M059J (cell line): ENCODE measurements around the gene ICA1L. TPM values are rescaled to one million over a fixed set of nuclear protein-coding genes. Genes with fewer than 3 reads are reported as not detected.
"Not testable (repeated sequence)": the region's sequence is repeated elsewhere in the genome, so short reads cannot be mapped to it uniquely, and the experiment has no call there.

Experiments used
- DNase-seq: peaks from one replicate; pipeline ENCODE4 v3.0.0-alpha.2; 2012; ENCODE audit warnings: low read depth
- total RNA-seq: library from RNA; depleted of rRNA; stranded (reverse); fragments of >200 nt; shearing (Covaris generic); gene quantifications from 2 replicates; pipeline ENCODE4 v1.2.3, GENCODE V29; 2014; rRNA removed

ICA1L gene
- 0.69 and 1.1 TPM in 2 replicates for total RNA-seq

DNA sequence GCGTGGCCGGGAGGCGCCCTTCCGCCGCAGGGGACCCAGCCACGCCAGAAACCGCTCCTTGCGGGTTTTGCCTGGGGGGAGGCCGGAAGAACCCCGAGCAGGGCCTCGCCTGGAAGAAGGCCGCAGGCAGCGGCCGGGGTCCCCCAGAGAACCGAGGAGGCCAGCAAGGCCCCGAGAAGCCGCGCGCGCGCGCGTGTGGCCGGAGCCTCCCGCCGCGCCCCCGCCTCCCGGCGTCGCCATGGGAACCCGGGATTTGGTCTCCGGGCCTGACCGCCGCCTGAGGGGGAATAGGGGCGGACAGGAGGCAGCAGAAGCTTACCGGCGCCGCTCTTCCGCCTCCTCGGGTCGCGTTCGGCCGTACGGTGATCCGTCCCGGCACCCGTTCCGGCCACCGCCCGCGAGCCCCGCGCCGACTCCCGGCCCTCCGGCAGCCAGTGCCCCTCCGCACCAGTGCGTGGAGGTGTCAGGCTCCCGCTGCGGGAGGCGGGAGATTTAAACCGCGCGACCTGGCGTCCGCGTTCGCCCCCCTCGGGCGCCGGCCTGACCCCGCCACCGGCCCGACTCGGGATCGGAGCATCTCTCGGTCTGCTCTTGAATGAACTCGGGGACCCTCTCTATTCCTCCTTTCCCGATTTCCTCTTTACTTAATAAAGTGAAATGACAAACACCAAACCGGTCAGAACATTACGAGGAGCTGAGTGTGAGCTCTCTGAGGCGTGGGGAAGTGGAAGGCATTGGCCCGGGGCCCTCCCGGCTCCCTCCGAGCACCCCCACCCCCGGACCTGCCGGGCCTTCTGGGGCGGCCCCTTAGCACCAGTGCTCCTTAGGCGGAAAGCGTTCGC lies at the start of gene ICA1L:
TSS of gene ICA1L (minus strand) at position 467 of the 842 bp plus-strand sequence. CDS start 42,757 bp downstream, outside the sequence.
- peak; percentile 75 for DNase-seq

DNA sequence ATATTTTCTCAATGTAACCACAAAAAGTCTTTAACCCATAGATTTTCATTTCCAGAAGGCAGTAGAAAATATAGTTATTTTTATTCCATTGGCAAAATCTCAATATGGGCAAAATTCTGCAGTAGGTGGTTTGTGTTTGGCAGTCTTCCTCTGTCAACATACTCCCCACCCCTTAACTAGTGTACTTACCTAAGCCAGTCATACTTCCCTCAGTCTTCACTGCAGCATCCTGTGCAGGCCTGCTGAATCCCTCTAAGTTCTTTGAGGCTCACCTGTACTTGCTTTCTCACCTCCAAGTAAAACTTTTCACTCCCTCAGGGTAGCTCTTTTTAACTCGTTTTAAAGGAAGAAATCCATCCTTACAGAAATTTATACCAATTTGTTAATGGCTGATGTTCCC lies 47.3 kb upstream of the ICA1L start:
- no peak for DNase-seq

DNA sequence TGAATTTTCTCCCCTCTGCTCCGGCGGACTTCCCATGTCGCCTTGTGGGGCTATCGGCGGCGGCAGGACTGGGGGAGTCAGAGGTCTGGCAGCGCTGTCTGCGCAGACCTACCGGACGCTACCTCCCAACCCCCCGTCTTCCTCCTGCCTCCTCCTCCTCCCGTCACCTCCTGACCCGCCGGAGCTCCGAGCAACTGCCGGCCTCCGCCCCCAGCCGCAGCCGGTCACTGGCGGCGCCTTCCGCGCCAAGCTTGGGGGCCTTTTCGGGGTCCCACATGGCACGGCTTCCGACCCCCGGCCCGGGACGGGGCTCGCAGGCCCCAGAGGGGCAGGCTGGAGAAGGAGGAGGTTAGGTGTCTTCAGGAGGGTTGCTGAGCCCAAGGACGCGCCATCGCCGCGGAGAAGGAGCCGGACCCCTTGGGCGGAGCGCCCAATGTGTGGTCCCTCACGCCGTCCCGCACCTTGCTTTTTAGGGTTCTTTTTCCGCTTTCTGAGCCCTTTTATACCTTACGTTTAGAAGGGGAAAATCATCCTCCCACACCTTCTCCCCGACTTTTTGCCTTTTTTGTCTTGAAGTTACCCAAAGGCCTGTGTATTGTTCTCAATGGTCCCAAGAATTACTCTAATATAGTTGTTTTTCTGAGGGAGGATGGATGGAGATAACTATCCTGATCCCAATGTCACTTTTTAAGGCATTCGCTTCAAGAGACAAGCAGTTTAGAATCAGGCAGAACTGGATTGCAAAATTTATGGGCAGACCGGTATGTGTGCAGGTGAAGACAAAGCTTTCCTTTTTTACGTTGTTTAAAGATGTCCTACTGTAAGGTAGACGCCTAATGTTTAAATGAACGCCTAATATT lies 41.0 kb upstream of the ICA1L start:
- DNase-seq = not testable (repeated sequence)

DNA sequence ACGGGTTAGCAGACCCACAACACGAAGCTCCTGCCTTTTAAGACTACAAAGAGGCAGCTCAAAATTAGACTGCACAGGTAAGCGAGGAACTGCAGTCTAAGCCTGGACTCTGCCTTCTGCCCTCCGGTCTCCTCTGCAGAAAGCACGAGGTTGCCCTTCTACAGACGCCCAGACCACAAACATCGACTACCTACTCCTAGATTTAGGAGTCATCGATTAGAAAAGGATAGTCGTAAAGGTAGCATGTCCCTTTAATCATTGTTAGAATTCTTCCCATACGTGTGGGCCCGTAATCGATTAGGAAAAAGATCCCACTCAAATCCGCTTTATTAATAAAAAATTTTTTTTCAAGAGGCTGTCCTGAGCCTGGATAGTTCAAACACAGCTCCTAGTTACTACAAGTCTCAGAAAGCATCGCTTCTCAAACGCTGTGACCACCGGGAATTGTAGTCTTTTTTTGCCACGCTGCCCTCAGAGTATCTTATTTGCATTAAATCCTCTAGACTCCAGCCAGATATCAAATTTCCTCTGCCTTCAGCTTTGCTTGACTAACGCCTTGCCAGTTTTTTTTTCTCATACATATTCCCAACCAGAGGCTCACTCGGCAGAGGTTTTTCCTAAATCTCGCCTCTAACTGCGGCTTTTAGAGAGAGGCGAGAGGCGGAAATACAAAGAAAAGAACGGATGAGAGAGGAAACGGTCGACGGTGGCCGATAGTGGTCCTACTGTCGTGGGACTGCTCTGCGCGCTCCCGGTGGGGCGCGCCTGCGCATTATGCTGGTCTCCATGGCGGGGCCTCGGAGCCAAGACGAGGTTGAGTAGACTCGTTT lies 40.2 kb upstream of the ICA1L start, which contains the start of the genes CARF and WDR12:
TSS of gene CARF (plus strand) at position 764 of the 830 bp plus-strand sequence. CDS start 29,628 bp downstream, outside the sequence.
TSS of gene WDR12 (minus strand) at position 162 of the 830 bp plus-strand sequence. CDS start 197 bp downstream, outside the sequence.
- peak; percentile 91 for DNase-seq

DNA sequence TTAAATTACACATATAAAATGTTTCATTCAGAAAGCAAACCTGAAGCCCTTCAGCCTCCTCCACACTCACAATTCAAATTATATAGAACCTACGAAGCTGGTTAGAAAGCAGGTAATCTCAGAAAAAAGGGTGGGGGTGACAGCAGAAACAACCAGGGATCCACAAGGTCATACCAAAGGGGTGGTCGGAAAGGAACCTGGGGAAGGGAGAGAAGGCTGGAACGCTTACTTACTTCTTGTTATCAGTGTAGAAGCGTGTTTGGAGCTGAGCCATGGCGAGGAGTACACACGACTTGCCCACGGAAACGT lies 39.6 kb upstream of the ICA1L start:
- no peak for DNase-seq

DNA sequence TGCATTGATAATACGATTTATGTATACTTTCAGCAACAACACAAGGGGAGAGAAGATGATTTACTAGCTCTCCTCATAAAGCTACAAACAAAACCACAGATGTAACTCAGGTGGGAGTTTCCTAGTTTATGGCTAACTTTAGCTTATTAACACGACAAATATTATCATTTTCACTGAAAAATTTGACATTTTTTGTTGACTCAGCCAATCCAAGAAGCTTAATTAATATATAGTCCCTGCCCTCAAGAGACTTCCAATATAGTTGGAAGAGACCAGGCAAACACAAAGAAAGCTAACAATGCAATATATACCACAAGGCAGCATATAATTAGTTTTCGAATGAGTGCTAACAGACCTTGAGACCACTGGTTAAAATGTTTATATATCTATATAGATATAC lies 39.1 kb upstream of the ICA1L start:
- DNase-seq = no peak

DNA sequence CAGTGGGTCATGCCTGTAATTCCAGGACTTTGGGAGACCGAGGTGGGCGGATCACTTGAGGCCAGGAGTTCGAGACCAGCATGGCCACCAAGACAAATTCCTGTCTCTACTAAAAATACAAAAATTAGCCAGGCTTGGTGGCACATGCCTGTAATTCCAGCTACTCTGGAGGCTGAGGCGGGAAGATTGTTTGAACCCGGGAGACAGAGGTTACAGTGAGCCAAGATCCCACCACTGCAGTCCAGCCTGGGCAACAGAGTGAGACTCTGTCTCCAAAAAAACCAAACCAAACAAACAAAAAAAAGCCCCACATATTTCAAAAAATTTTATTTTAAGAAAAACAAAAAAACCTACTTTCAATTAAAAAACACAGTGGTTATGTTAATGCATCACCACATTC lies 38.7 kb upstream of the ICA1L start:
- not testable (repeated sequence) for DNase-seq

DNA sequence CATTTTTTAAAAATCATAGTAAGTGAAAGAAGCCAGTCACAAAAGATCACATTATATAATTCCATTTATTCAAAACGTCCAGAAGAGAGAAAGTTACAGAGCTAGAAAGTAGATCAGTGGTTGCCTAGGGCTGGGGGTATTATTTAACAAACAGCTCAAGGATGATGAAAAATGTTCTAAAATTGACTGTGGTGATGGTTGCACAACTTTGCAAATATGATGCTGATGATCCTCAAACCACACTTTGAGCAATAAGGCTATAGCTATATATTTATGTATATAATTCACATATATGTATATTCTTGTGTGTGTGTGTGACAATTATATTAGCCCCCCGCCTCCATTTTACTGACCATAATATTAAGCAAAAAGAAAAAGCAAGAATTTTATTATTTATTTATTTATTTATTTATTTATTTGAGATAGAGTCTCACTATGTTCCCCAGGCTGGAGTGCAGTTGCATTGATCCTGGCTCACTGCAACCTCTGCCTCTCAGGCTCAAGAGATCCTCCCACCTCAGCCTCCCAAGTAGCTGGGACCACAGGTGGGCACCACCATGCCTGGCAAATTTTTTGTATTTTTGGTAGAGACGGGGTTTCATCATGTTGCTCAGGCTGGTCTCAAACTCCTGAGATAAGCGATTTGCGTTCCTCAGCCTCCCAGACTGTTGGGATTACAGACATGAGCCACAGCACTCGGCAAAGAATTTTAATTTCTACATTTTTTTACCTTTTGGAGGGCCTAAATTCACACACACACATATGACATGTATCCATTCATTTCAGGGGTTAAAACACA lies 38.0 kb upstream of the ICA1L start:
- no peak for DNase-seq

DNA sequence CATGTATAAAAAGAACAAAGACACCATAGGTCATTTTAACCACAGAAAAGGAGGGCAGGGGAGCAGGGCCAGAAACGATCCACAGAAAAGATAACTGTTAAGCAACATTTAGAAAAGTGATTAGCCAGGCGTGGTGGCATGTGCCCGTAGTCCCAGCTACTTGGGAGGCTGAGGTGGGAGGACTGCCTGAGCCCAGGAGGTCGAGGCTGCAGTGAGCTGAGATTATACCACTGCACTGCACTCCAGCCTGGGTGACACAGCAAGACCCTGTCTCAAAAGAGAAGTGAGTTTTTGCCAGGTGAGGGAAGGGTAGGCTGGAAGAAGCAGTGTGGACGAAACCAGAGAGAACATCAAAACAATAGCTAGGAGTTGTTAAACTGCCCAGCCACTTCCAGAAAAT lies 36.6 kb upstream of the ICA1L start:
- no peak for DNase-seq

DNA sequence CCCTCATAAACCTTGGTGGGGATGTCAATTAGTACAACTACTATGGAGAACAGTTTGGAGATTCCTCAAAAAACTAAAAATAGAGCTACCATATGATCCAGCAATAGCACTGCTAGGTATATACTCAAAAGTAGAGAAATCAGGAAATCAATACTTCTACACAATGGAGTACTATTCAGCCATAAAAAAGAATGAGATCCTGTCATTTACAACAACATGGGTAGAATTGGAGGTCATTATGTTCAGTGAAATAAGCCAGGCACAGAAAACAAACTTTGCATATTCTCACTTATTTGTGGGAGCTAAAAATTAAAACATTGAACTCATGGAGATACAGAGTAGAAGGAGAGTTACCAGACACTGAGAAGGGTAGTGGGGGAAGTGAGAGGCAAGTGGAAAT lies 33.9 kb upstream of the ICA1L start:
- not testable (repeated sequence) for DNase-seq

DNA sequence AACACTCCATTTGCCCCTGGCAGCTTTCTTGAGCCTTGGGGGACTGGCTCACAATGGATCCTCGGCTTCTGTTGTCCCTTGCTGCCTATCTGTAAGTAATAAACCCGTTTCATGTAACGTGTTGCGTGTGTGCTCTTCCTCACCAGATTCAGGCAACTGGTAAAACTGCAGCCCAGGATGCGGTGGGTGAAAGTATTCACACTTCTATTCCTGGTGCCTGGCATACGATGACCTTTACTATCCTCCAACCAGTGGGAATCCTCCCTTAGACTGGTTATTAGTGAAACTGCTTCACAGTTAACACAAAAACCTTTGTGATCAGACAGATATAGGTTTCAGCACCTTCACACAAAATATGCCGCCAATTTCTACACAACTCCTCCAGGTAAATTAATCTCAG lies 13.6 kb upstream of the ICA1L start:
- DNase-seq = no peak

DNA sequence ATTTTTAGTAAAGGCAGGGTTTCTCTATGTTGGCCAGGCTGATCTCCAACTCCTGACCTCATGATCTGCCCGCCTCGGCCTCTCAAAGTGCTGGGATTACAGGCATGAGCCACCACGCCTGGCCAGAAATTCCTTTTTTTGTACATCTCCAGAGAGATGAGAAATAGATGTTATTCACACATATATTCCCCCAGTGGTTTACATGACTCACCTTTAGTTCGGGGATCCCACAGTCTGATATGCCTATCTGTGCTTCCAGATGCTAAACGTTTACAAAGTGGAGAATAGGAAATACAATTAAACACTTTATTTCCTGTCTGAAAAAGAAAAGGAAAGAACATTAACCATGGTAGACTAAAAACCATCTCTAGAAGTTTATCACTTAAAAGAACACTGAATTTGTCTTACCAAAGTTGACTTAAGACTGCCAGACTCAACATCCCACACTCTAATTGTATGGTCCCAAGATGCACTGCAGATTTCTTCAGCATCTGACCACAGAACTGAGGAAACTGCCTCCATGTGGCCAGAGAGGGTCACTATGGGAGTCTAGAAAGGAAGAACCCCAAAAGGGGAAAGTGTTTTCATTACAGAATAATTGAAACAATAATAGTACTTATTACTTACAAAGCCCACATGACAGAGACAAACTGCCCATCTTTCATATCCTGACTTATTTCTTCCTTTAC lies 12.6 kb upstream of the ICA1L start:
- DNase-seq = peak; percentile 36

DNA sequence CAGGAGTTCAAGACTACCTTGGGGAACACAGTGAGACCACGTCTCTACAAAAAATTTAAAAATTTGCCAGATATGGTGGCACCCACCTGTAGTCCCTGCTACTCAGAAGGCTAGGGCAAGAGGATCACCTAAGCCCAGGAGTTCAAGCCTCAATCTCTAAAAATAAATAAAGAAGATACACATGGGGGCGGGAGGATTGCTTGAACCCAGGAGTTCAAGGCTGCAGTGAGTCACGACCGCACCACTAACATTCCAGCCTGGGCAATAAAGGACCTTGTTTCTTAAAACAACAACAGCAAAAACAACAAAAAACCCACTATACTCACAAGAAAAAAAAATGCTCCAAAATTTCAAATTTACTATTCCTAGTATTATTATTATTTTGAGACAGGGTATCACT lies 10.0 kb upstream of the ICA1L start:
- no peak for DNase-seq

DNA sequence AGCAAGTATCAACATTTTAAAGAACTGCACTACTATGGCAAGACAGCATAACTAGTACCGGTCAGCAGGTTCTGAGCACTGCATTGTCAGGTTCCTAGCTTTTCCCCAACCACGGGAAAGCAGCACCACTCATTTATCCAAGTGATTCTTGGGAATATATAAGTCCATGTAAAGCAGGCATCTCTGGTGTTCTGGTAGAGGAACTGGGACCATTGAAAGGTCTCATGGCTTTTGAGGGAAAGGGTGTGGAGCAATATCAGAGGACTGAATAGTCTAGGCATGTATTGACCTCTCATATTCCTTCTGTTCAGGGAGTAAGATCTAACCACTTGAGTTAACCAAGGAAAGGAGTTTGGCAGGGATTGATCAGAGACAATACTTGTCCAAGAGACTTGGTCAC lies 6.1 kb upstream of the ICA1L start:
- DNase-seq = no peak

DNA sequence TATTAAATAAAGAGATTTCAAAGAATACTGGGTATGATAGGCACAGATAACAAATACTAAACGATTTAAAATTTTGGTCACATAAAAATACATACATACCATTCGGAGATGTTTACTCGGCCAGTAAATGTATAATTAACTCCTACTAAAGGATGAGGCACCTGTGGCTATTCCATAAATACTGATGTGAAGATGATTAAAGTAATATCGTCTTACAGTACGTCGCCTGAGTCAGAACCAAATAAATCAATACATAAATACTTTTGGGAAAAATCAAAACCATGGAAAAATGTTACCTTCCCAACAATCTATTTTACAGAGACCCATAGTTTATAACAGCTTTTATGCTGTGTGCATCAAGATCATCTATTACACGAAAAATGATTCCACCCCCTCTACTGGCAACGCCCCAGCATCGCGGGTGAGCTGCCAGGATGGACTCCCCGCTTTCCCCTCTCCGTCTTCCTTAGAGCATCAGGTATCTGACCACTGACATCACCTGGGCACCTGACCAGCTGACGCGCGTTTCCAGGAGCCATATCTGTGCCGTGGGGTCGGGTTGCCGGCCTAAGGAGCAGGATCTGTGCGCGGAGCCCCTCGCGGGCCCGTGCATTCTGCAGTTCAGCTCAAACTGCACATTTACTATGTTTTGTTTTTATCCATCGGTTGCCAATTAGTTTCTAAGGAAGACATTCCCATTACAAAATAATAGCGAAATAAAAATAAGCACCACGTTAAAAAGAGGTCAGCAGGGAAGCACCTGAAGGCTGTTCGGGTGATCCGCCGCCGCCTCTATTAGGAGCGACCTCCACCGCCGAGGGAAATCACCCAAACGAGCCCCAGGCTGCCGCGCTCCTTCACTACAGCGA lies 901 bp downstream of the ICA1L start:
- peak; percentile 72 for DNase-seq

DNA sequence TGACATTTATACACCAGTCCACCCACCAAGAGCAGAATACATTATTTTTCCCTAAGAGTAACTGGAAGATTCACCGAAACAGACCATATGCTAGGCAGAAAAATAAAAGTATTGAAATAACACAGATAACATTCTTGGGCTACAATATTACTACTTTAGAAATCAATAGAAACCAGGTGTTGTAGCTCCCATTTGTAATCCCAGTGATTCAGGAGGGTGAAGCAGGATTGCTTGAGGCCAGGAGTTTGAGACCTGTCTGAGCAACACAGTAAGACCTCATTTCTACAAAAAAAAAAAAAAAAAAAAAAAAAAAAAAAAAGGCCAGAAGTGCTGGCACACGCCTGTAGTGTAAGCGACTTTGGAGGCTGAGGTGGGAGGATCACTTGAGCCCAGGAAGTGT lies 9.6 kb downstream of the ICA1L start:
- DNase-seq = no peak

DNA sequence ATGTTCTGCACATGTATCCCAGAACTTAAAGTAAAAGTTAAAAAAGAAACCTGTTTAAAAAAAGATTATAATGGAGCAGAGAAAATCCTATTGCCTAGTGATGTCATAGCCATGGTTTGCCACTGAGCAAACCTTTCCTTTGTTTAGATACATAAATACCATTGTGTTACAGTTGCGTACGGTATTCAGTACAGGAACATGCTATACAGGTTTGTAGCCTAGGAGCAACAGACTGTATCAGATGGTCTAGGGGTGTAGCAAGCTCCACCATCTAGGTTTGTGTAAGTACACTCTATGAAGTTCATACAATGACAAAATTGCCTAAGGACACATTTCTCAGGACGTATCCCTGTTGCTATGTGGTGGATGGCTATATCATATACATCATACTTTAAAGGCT lies 13.0 kb downstream of the ICA1L start:
- no peak for DNase-seq

DNA sequence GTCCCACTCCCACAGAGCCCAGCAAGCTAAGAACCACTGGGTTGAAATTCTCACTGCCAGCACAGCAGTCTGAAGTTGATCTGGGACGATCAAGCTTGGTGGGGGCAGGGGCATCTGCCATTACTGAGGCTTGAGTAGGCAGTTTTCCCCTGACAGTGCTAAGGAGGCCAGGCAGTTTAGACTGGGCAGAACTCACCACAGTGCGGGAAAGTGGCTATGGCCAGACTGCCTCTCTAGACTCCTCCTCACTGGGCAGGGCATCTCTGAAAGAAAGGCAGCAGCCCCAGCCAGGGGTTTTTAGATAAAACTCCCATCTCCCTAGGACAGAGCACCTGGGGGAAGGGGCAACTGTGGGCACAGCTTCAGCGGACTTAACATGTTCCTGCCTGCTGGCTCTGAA lies 22.2 kb downstream of the ICA1L start:
- DNase-seq = not testable (repeated sequence)

DNA sequence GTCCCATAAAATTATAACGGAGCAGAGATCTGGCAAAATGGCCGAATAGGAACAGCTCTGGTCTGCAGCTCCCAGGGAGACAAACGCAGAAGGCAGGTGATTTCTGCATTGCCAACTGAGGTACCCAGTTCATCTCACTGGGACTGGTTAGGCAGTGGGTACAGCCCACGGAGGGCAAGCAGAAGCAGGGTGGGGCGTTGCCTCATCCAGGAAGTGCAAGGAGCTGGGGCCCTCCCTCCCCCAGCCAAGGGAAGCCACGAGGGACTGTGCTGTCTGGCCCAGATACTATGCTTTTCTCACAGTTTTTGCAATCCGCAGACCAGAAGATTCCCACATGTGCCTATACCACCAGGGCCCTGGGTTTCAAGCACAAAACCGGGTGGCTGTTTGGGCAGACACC lies 22.8 kb downstream of the ICA1L start:
- no peak for DNase-seq
